ENCODE measurements around the gene ZSWIM9. TPM values are rescaled to one million over a fixed set of nuclear protein-coding genes. Genes with fewer than 3 reads are reported as not detected.
A peak's percentile ranks its signal among the peaks of the same experiment; 100 is the strongest.

Gene ZSWIM9
- total and polyA plus RNA-seq, 10 donors = 1.3 to 9.3 (median 3.6) TPM

DNA sequence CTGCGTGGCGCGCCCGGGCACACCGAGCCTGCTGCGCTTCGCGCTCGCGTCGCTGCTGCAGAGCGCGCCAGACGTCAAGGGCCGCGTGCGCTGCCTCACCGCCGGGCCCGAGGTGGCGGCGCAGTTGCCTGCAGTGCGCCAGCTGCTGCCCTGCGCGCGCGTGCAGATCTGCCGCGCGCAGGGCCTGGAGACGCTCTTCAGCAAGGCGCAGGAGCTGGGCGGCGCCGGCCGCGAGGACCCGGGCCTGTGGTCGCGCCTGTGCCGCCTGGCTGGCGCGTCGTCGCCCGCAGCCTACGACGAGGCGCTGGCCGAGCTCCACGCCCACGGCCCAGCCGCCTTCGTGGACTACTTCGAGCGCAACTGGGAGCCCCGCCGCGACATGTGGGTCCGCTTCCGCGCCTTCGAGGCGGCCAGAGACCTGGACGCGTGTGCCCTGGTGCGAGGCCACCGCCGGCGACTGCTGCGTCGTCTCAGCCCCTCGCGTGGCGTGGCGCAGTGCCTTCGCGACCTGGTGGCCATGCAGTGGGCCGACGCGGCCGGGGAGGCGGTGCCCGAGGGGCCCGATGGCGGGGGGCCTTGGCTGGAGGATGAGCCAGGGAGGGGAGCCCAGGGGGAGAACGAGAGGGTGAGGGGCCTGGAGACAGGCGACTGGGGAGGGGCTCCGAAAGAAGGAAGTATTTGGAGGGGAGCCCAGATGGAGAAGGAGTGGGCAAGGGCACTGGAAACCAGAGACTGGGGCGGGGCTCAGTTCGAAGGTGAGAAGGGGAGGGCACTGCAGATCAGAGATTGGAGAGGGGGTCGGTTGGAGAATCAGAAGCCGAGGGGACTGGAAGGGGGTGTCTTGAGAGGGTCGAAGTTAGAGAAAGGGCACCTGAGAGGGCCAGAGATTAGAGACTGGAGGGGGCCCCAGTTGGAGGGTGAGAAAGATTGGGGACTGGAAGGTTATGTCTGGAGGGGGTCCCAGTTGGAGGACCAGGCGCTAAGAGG lies 24.7 kb downstream of the ZSWIM9 start:
- DNase-seq = no peak
- no peak for TF ChIP-seq POLR2AphosphoS5 (IDR thresholded peaks at IDR 0.05)
- TF ChIP-seq CTCF (IDR thresholded peaks at IDR 0.05 in 8 of 11, conservative IDR thresholded peaks at IDR 0.05 in 3 of 11) = no peak
- no peak for TF ChIP-seq POLR2A (IDR thresholded peaks at IDR 0.05)
- 77 to 87% (median 86%) methylated on average over 19 to 95 of the region's 95 CpGs for WGBS, 5 donors

GRCh38 chr19:48196321-48196763 lies 25.9 kb downstream of the ZSWIM9 start:
- Histone ChIP-seq H3K27ac (no peak overlapping the region), H3K27me3 (replicated peaks in 1 of 7) (peaks cover 0 to 9% (median 0%) of the 10 kb centered on the region in 7 donors), H3K4me1 (peaks cover 0 to 17% (median 0%) of the 10 kb centered on the region in 6 donors), H3K36me3 (peaks cover 0 to 16% (median 3%) of the 10 kb centered on the region in 6 donors), H3K9me3 (no peaks in the 10 kb centered on the region), H3K4me3 (no peak overlapping the region)
- WGBS, 5 donors = 71 to 78% (median 77%) methylated on average over 18 to 23 of the region's 23 CpGs
- no peak for DNase-seq
- intact Hi-C loops (cut with DNase I; ENCODE audit: low total_unique reads) = no loop called here
- no peak for TF ChIP-seq POLR2A (IDR thresholded peaks at IDR 0.05)
- TF ChIP-seq POLR2AphosphoS5 (IDR thresholded peaks at IDR 0.05) = peak in 1 of 3 donors; percentile 52
- no peak for TF ChIP-seq CTCF (IDR thresholded peaks at IDR 0.05 in 8 of 11, conservative IDR thresholded peaks at IDR 0.05 in 3 of 11)

More for the DNA sequence above, 24.7 kb downstream of the ZSWIM9 start:
- intact Hi-C loops (cut with DNase I; ENCODE audit: low total_unique reads) = no loop called here
- Histone ChIP-seq H3K4me1 (peaks cover 0 to 17% (median 0%) of the 10 kb centered on the region in 6 donors), H3K27me3 (replicated peaks in 1 of 7) (peaks cover 0 to 9% (median 0%) of the 10 kb centered on the region in 7 donors), H3K27ac (no peak overlapping the region), H3K4me3 (no peak overlapping the region), H3K9me3 (no peaks in the 10 kb centered on the region), H3K36me3 (peaks cover 0 to 16% (median 3%) of the 10 kb centered on the region in 6 donors)

DNA sequence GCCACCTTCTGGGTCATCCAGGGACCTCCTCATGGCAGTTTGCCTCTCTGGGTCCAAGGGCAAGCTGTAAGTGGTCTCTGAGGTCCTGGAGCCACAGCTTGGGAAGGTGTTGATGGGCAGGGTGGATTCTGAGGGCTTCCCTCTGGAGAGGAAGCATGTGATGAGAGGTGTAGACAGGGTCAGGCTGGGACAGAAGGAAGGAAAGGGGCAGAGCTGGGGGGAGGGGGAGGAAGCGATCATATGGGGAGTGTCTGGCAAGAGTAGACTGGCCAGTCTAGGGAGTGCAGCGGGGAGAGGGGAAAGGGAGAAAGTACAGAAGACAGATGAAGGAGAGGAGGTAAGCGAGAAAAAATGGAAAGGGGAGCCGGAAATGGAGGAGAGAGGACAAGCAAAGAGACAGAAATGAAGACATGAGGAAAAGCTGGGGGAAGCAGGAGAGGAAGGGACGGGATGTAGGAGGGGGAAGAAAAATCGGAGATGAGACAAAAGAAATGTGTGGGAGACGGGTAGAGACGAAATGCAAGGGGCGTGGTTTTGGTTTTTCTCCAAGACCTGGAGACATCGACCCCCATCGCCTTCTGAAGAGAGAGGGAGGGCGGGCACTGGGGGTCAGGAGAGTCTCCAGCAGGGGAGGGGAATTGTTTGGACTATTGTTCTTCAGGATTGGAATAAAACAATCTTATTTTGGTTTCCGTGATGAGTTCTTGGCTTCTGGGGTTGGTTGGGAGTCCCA lies 26.6 kb downstream of the ZSWIM9 start:
- Histone ChIP-seq H3K36me3 (peaks cover 0 to 16% (median 0%) of the 10 kb centered on the region in 6 donors), H3K27me3 (replicated peaks in 1 of 7) (peaks cover 0 to 9% (median 0%) of the 10 kb centered on the region in 7 donors), H3K27ac (no peak overlapping the region), H3K9me3 (no peaks in the 10 kb centered on the region), H3K4me3 (no peak overlapping the region), H3K4me1 (peaks cover 0 to 19% (median 0%) of the 10 kb centered on the region in 6 donors)
- peak in 1 of 11 experiments; percentile 16 for TF ChIP-seq CTCF (IDR thresholded peaks at IDR 0.05 in 8 of 11, conservative IDR thresholded peaks at IDR 0.05 in 3 of 11)
- no peak for TF ChIP-seq POLR2A (IDR thresholded peaks at IDR 0.05)
- no peak for DNase-seq
- intact Hi-C loops (cut with DNase I; ENCODE audit: low total_unique reads) = no loop called here
- 48 to 56% (median 55%) methylated on average over 13 of the region's 13 CpGs for WGBS, 5 donors
